Calu3 (cell line): Measurements from ENCODE around the gene SPECC1. TPM values are rescaled to one million over a fixed set of nuclear protein-coding genes. Genes with fewer than 3 reads are reported as not detected.

Experiments
- BruUV-seq: library from RNA; stranded (reverse); fragments of 400-500 nt; replicated peaks from 2 replicates; lab custom pipeline; 2021; lab: Mats Ljungman, UMichigan
- CTCF ChIA-PET: fragments of 300-600 bp; sonication (Branson Sonifier 250); formaldehyde crosslinking; loops from one replicate; lab custom pipeline; 2022; ENCODE audit warnings: antibody characterized with exemption; lab: Charles Lee
- DNase-seq: peaks from one replicate; pipeline ENCODE4 v3.0.0; 2022
- H3K27ac Mint-ChIP-seq: one replicate; pipeline ENCODE4 v1.8.0; 2022; ENCODE audit warnings: mixed read lengths; ENCODE audit not compliant: unreplicated experiment
- H3K27me3 Mint-ChIP-seq: one replicate; pipeline ENCODE4 v1.8.0; 2022; ENCODE audit warnings: mixed read lengths; ENCODE audit not compliant: unreplicated experiment
- H3K36me3 Mint-ChIP-seq: one replicate; pipeline ENCODE4 v1.8.0; 2022; ENCODE audit warnings: mild to moderate bottlenecking, moderate library complexity, mixed read lengths; ENCODE audit not compliant: insufficient read depth, unreplicated experiment
- H3K4me1 Mint-ChIP-seq: one replicate; pipeline ENCODE4 v1.8.0; 2022; ENCODE audit warnings: mild to moderate bottlenecking, low read depth, mixed read lengths; ENCODE audit not compliant: unreplicated experiment
- H3K4me3 Mint-ChIP-seq: one replicate; pipeline ENCODE4 v1.8.0; 2022; ENCODE audit warnings: mild to moderate bottlenecking, low read depth, moderate library complexity, mixed read lengths; ENCODE audit not compliant: unreplicated experiment
- H3K9me3 Mint-ChIP-seq: one replicate; pipeline ENCODE4 v1.8.0; 2022; ENCODE audit warnings: low read depth, mixed read lengths; ENCODE audit not compliant: unreplicated experiment
- CTCF ChIP-seq: fragments of 200-600 bp; IDR thresholded peaks from one replicate; pipeline ENCODE4 v1.8.0; 2022; ENCODE audit warnings: antibody characterized with exemption; ENCODE audit not compliant: unreplicated experiment
- intact Hi-C: fragments of 100-400 bp; cut with micrococcal nuclease; formaldehyde crosslinking; loops from one replicate; pipeline ENCODE4 v1.10.0; 2022; ENCODE audit not compliant: unreplicated experiment
- total RNA-seq: library from RNA; stranded (reverse); gene quantifications from 2 replicates; pipeline ENCODE4 v1.2.3, GENCODE V29; 2022

SPECC1 gene
- total RNA-seq, 1 experiment from 2014 or later: 53.5 TPM

GRCh38 chr17:20059728-20060188, 50.6 kb downstream of the SPECC1 start:
- Mint-ChIP-seq H3K27ac (no peak overlapping the region), H3K4me1 (no peaks in the 10 kb centered on the region), H3K27me3 (peaks cover 16% of the 10 kb centered on the region), H3K4me3 (no peak overlapping the region), H3K36me3 (no peaks in the 10 kb centered on the region), H3K9me3 (no peaks in the 10 kb centered on the region)
- intact Hi-C loops: no loop called here
- no peak for DNase-seq
- BruUV-seq: no TSS peak
- CTCF ChIA-PET: no interaction called here
- TF ChIP-seq CTCF: no peak

GRCh38 chr17:20063665-20064648, 54.8 kb downstream of the SPECC1 start:
- BruUV-seq: no TSS peak
- no peaks in the 10 kb centered on the region for H3K27me3 Mint-ChIP-seq
- H3K36me3 Mint-ChIP-seq: no peaks in the 10 kb centered on the region
- H3K4me3 Mint-ChIP-seq: no peak overlapping the region
- no peak overlapping the region for H3K27ac Mint-ChIP-seq
- no peak for TF ChIP-seq CTCF
- no peak for DNase-seq
- intact Hi-C loops: no loop called here
- H3K9me3 Mint-ChIP-seq: no peaks in the 10 kb centered on the region
- CTCF ChIA-PET: no interaction called here
- no peaks in the 10 kb centered on the region for H3K4me1 Mint-ChIP-seq

- Mint-ChIP-seq H3K4me1 (no peaks in the 10 kb centered on the region), H3K4me3 (no peak overlapping the region), H3K27me3 (peaks cover 13% of the 10 kb centered on the region), H3K36me3 (no peaks in the 10 kb centered on the region), H3K9me3 (no peaks in the 10 kb centered on the region), H3K27ac (no peak overlapping the region)
- CTCF ChIA-PET: no interaction called here
- intact Hi-C loops: no loop called here
- TF ChIP-seq CTCF: no peak
- BruUV-seq: no TSS peak
- no peak for DNase-seq
Observed at GRCh38 chr17:20066253-20066652, 57.1 kb downstream of the SPECC1 start.

- no peaks in the 10 kb centered on the region for H3K9me3 Mint-ChIP-seq
- H3K27me3 Mint-ChIP-seq: peaks cover 21% of the 10 kb centered on the region
- CTCF ChIA-PET: no interaction called here
- H3K4me1 Mint-ChIP-seq: no peaks in the 10 kb centered on the region
- H3K4me3 Mint-ChIP-seq: no peak overlapping the region
- intact Hi-C loops: no loop called here
- TF ChIP-seq CTCF: no peak
- no TSS peak for BruUV-seq
- H3K27ac Mint-ChIP-seq: no peak overlapping the region
- H3K36me3 Mint-ChIP-seq: no peaks in the 10 kb centered on the region
- no peak for DNase-seq
Observed at GRCh38 chr17:20067711-20068110, 58.6 kb downstream of the SPECC1 start.
